ENCODE data around the gene MDK. TPM values are rescaled to one million over a fixed set of nuclear protein-coding genes. Genes with fewer than 3 reads are reported as not detected.

Gene MDK
- total RNA-seq, 3 donors from 2014 or later: 103 to 672 (median 193) TPM

DNA sequence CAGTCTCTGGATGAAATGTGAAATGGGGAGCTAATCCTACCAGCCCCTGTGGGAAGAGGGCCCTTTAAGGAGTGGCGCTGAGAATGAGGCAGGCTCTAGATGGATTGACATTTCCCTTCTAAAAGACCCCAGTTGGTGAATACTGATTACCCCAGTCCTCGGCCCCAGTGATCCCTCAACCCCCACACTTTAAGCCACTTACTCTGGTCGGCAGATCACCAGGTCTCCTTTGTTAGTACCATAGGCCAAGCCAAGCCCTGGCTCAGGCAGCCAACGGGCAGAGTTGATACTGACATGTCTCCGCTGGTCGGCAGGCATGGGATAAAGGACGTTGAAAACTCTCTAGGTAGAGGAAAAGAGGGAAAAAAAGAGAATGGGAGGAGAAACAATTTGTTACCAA lies 36.2 kb downstream of the MDK start:
- intact Hi-C loops (cut with DNase I, micrococcal nuclease): no loop called here
- ATAC-seq: no peak
- H3K4me3 ChIP-seq: no peak overlapping the region
- TF ChIP-seq, protein P1, sequence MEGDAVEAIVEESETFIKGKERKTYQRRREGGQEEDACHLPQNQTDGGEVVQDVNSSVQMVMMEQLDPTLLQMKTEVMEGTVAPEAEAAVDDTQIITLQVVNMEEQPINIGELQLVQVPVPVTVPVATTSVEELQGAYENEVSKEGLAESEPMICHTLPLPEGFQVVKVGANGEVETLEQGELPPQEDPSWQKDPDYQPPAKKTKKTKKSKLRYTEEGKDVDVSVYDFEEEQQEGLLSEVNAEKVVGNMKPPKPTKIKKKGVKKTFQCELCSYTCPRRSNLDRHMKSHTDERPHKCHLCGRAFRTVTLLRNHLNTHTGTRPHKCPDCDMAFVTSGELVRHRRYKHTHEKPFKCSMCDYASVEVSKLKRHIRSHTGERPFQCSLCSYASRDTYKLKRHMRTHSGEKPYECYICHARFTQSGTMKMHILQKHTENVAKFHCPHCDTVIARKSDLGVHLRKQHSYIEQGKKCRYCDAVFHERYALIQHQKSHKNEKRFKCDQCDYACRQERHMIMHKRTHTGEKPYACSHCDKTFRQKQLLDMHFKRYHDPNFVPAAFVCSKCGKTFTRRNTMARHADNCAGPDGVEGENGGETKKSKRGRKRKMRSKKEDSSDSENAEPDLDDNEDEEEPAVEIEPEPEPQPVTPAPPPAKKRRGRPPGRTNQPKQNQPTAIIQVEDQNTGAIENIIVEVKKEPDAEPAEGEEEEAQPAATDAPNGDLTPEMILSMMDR (IDR thresholded peaks at IDR 0.05): no peak
- no peaks in the 10 kb centered on the region for H3K9me3 ChIP-seq
- no peaks in the 10 kb centered on the region for H3K4me1 ChIP-seq (ENCODE audit: low read depth)
- no peak for DNase-seq
- H3K36me3 ChIP-seq (ENCODE audit: low read depth): peaks cover 6% of the 10 kb centered on the region

DNA sequence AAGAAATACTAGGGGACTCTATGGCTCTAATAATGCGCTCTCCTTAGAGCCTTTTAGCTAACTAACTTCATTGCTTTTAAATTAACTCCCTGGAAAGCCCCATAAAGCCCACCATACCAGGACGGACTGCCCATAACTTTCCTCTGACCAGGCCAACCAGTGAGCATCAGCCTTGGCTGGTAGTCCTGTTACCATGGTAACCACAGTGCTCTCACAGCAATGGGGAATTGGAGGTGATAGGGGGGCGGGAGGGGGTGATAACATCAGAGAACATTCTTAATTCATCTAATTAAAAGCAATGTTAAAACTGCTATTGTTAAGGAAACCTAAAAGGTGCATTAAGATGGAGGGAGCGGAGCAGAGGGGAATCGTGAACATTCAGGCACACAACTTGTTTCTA lies 37.3 kb downstream of the MDK start:
- H3K36me3 ChIP-seq (ENCODE audit: low read depth): peaks cover 6% of the 10 kb centered on the region
- no peak for ATAC-seq
- TF ChIP-seq, protein P1 (IDR thresholded peaks at IDR 0.05): no peak

GRCh38 chr11:46420513-46420912 lies 39.0 kb downstream of the MDK start:
- Histone ChIP-seq H3K4me3 (no peak overlapping the region), H3K9me3 (no peaks in the 10 kb centered on the region), H3K4me1 (ENCODE audit: low read depth) (no peaks in the 10 kb centered on the region), H3K36me3 (ENCODE audit: low read depth) (no peaks in the 10 kb centered on the region)
- ATAC-seq (no peak), DNase-seq (no peak)
- TF ChIP-seq, protein P1 (IDR thresholded peaks at IDR 0.05): no peak
- intact Hi-C loops (cut with DNase I, micrococcal nuclease): no loop called here

More for the DNA sequence above, 37.3 kb downstream of the MDK start:
- H3K4me3 ChIP-seq: no peak overlapping the region
- H3K4me1 ChIP-seq (ENCODE audit: low read depth): no peaks in the 10 kb centered on the region
- no peaks in the 10 kb centered on the region for H3K9me3 ChIP-seq
- intact Hi-C loops (cut with DNase I, micrococcal nuclease): no loop called here
- DNase-seq: no peak

DNA sequence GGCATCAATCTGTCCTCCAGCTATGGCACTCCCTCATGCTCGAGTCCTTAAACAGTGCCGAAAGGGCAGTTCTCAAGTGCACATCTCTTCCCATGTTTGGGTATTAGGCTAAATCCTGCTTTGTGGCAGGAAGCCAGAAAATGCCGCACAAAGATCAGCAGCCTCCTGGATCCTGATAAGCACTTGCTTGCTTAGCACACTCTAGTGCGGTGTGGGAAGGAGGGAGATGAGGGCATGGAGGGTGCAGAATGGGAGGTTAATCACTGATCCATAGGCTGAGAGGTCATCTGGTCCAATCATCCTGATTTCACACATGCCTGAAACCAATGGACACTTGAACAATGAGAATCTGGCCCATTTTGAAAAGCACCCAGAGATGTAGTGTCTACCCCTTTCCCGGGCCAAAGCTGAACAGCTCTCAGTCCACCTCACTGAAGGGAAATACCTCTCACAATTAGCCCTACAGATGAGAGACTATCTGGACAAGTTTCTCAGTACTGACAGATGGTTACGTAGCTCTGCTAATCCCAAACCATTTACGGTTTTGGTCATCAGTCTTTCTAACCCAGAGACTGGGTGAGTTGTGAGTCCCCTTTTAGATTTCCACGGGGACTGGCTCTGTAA lies 39.9 kb downstream of the MDK start:
- H3K4me3 ChIP-seq: no peak overlapping the region
- TF ChIP-seq, protein P1 (IDR thresholded peaks at IDR 0.05): no peak
- no peak for ATAC-seq
- no peaks in the 10 kb centered on the region for H3K4me1 ChIP-seq (ENCODE audit: low read depth)
- no peak for DNase-seq
- no peaks in the 10 kb centered on the region for H3K36me3 ChIP-seq (ENCODE audit: low read depth)
- H3K9me3 ChIP-seq: no peaks in the 10 kb centered on the region
- intact Hi-C loops (cut with DNase I, micrococcal nuclease): no loop called here

- Histone ChIP-seq H3K4me1 (ENCODE audit: low read depth) (no peaks in the 10 kb centered on the region), H3K36me3 (ENCODE audit: low read depth) (no peaks in the 10 kb centered on the region), H3K4me3 (no peak overlapping the region), H3K9me3 (no peaks in the 10 kb centered on the region)
- DNase-seq: peak in 1 of 3 donors; percentile 33
- peak; percentile 42 for ATAC-seq
- intact Hi-C loops (cut with DNase I, micrococcal nuclease): no loop called here
- TF ChIP-seq, protein P1 (IDR thresholded peaks at IDR 0.05): no peak
These were observed 41.1 kb downstream of the MDK start for GRCh38 chr11:46422588-46422987.
